GM12878 (cell line): ENCODE measurements around the gene MSRB1. TPM values are rescaled to one million over a fixed set of nuclear protein-coding genes. Genes with fewer than 3 reads are reported as not detected.

Experiments used
- ATAC-seq: fragments of 200-7000 bp; cut with Tn5 transposase; 3 replicates; pipeline ENCODE4 v1.9.1; 2020; ENCODE audit warnings: mild to moderate bottlenecking, moderate library complexity
- BruUV-seq: library from RNA; stranded (reverse); fragments of 400-500 nt; replicated peaks from 2 replicates; lab custom pipeline; 2021; lab: Mats Ljungman, UMichigan
- CTCF ChIA-PET: fragments of 300-600 bp; sonication (Branson Sonifier 250); formaldehyde crosslinking; extraction: SDS; loops from one replicate; lab custom pipeline; 2021; ENCODE audit warnings: inconsistent platforms; lab: Yijun Ruan, JAX
- POLR2A ChIA-PET: fragments of 350-600 bp; formaldehyde crosslinking; extraction: SDS; loops from one replicate; lab custom pipeline; 2021; ENCODE audit warnings: inconsistent platforms; lab: Charles Lee
- RAD21 ChIA-PET: fragments of 300-600 bp; sonication (Branson Sonifier 250); formaldehyde crosslinking; loops from one replicate; lab custom pipeline; 2023; ENCODE audit warnings: antibody characterized with exemption; ENCODE audit not compliant: unreplicated experiment; lab: Charles Lee
- SMC1A ChIA-PET: fragments of 300-600 bp; sonication (Branson Sonifier 250); formaldehyde crosslinking; loops from one replicate; lab custom pipeline; 2023; ENCODE audit not compliant: unreplicated experiment, uncharacterized antibody; lab: Charles Lee
- DNase-seq: peaks from one replicate; pipeline ENCODE4 v3.0.0-alpha.2; 2011; ENCODE audit warnings: low read depth, low spot score
- FAIRE-seq: peaks from 3 replicates; lab custom pipeline; 2011; peaks lifted over from hg19 to GRCh38; lab: Jason Lieb, UNC
- H2AFZ ChIP-seq: 2 replicates; pipeline ENCODE4 v1.6.0; 2011; ENCODE audit warnings: low read depth, low read length, control low read depth; ENCODE audit not compliant: control insufficient read depth
- H3K27ac ChIP-seq: 2 replicates; pipeline ENCODE4 v1.5.1; 2011; ENCODE audit warnings: control low read depth; ENCODE audit not compliant: control insufficient read depth, insufficient read depth
- H3K27me3 ChIP-seq, 2 experiments: replicated peaks in 1 of 2; 2 replicates each; pipeline versions ENCODE4 v1.6.0 to v1.6.1; 2011; ENCODE audit warnings: low read length in 1 of 2; ENCODE audit not compliant: control insufficient read depth in 2 of 2, insufficient read depth in 2 of 2
- H3K36me3 ChIP-seq, 2 experiments: 2 replicates each; pipeline ENCODE4 v1.5.1; 2011; ENCODE audit warnings: low read length in 1 of 2; ENCODE audit not compliant: control insufficient read depth in 2 of 2, insufficient read depth in 2 of 2
- H3K4me1 ChIP-seq: 2 replicates; pipeline ENCODE4 v1.6.1; 2011; ENCODE audit warnings: mild to moderate bottlenecking, low read length, moderate library complexity, mixed read lengths; ENCODE audit not compliant: control insufficient read depth, insufficient read depth
- H3K4me2 ChIP-seq: 2 replicates; pipeline ENCODE4 v1.6.0; 2011; ENCODE audit warnings: control low read depth; ENCODE audit not compliant: control insufficient read depth, insufficient read depth
- H3K4me3 ChIP-seq: fragments of 200-600 bp; sonication (generic); 2 replicates; pipeline ENCODE4 v1.5.1; 2016
- H3K79me2 ChIP-seq: 2 replicates; pipeline ENCODE4 v1.6.0; 2011; ENCODE audit warnings: low read length; ENCODE audit not compliant: control insufficient read depth, insufficient read depth
- H3K9ac ChIP-seq: 2 replicates; pipeline ENCODE4 v1.8.0; 2011; ENCODE audit warnings: low read length, control low read depth, mixed read lengths; ENCODE audit not compliant: control insufficient read depth, insufficient read depth
- H3K9me3 ChIP-seq: replicated peaks from 3 replicates; pipeline ENCODE4 v1.5.1; 2011; ENCODE audit warnings: mild to moderate bottlenecking, low read length; ENCODE audit not compliant: control insufficient read depth, insufficient read depth
- H4K20me1 ChIP-seq: 2 replicates; pipeline ENCODE4 v1.6.0; 2011; ENCODE audit not compliant: control insufficient read depth, insufficient read depth
- GATAD2B ChIP-seq: fragments of 450-650 bp; conservative IDR thresholded peaks from 2 replicates; pipeline ENCODE4 v1.6.1; 2017; ENCODE audit warnings: low read depth, mild to moderate bottlenecking, moderate library complexity
- NFYB ChIP-seq: IDR thresholded peaks from 2 replicates; pipeline ENCODE4 v1.6.1; 2011; ENCODE audit warnings: low read depth, mild to moderate bottlenecking, low read length, improper control_type of control experiment, moderate library complexity; ENCODE audit not compliant: insufficient read depth
- PML ChIP-seq: IDR thresholded peaks from 2 replicates; pipeline ENCODE4 v1.6.1; 2012; ENCODE audit warnings: low read length, inconsistent platforms
- POLR2A ChIP-seq: IDR thresholded peaks from 2 replicates; pipeline ENCODE4 v1.6.1; 2011; ENCODE audit warnings: low read depth, mild to moderate bottlenecking, low read length
- SIN3A ChIP-seq: IDR thresholded peaks from 2 replicates; pipeline ENCODE4 v1.6.1; 2012; ENCODE audit warnings: low read depth, low read length, improper control_type of control experiment
- SMARCA5 ChIP-seq: fragments of 450-650 bp; IDR thresholded peaks from 2 replicates; pipeline ENCODE4 v1.6.1; 2017; ENCODE audit warnings: mild to moderate bottlenecking
- SP1 ChIP-seq: IDR thresholded peaks from one replicate; pipeline ENCODE4 v1.6.1; 2011; ENCODE audit warnings: low read depth, low read length
- SREBF2 ChIP-seq: IDR thresholded peaks from 2 replicates; pipeline ENCODE4 v1.6.1; 2012; ENCODE audit warnings: mild to moderate bottlenecking, low read length
- SRF ChIP-seq, 2 experiments: IDR thresholded peaks; 2 replicates each; pipeline ENCODE4 v1.6.1; 2011; ENCODE audit warnings: low read depth in 2 of 2, low read length in 2 of 2, mild to moderate bottlenecking in 1 of 2, moderate library complexity in 1 of 2
- ZNF274 ChIP-seq: IDR thresholded peaks from one replicate; pipeline ENCODE4 v1.8.0; 2011; ENCODE audit not compliant: insufficient read length, insufficient read depth
- WGBS: methylation state at CpG from one replicate; pipeline ENCODE4 v1.1.6; 2016; ENCODE audit warnings: low lambda C conversion rate; ENCODE audit not compliant: insufficient replicate concordance, insufficient coverage; ENCODE audit errors: missing lambda C conversion rate; 5-methylcytosine and 5-hydroxymethylcytosine counted together
- in situ Hi-C: fragments of 300-500 bp; cut with MboI; formaldehyde crosslinking; loops from 9 replicates; pipeline ENCODE4 v1.14.3; 2018; ENCODE audit warnings: mixed read lengths
- intact Hi-C: fragments of 100-400 bp; cut with micrococcal nuclease; formaldehyde crosslinking; loops from one replicate; pipeline ENCODE4 v1.14.2; 2022; ENCODE audit not compliant: unreplicated experiment
- polyA plus RNA-seq, 11 experiments: library from polyadenylated mRNA; depleted of rRNA in 4 of 11; unstranded in 6 of 11; stranded (reverse) in 5 of 11; fragments of >200 nt; fragmentation: Nextera tagmentation in 4 of 11; fragmentation: Illumina TruSeq in 1 of 11; extraction: Ambion mirVana in 4 of 11; extraction: Trizol in 1 of 11; gene quantifications; 1 replicate in 1 of 11; 2 replicates in 10 of 11; pipeline versions ENCODE4 v1.2.1 to v1.2.3, GENCODE V29; 2011 to 2016; ENCODE audit warnings: inconsistent platforms in 2 of 11, missing spikeins in 2 of 11, low read depth in 1 of 11
- total RNA-seq, 4 experiments: library from RNA; depleted of rRNA in 3 of 4; stranded (reverse); fragments of >200 nt in 3 of 4; fragmentation: Illumina TruSeq in 1 of 4; extraction: Trizol in 1 of 4; gene quantifications; 2 replicates each; pipeline versions ENCODE4 v1.2.1 to v1.2.3, GENCODE V29; 2013 to 2021
- TF ChIP-seq, protein P1 (sequence below): fragments of 450-650 bp; IDR thresholded peaks from 2 replicates; pipeline ENCODE4 v1.6.1; 2017; ENCODE audit warnings: mild to moderate bottlenecking, moderate library complexity
- TF ChIP-seq, protein P2 (sequence below): IDR thresholded peaks from 2 replicates; pipeline ENCODE4 v1.6.1; 2012; ENCODE audit warnings: low read depth, low read length, improper control_type of control experiment

MSRB1 gene
- total and polyA plus RNA-seq, 10 of the 15 experiments (the other 5 are each of a cell fraction or from before 2014, with no cell fraction given) = 5.1 to 48.6 (median 25.7) TPM

DNA sequence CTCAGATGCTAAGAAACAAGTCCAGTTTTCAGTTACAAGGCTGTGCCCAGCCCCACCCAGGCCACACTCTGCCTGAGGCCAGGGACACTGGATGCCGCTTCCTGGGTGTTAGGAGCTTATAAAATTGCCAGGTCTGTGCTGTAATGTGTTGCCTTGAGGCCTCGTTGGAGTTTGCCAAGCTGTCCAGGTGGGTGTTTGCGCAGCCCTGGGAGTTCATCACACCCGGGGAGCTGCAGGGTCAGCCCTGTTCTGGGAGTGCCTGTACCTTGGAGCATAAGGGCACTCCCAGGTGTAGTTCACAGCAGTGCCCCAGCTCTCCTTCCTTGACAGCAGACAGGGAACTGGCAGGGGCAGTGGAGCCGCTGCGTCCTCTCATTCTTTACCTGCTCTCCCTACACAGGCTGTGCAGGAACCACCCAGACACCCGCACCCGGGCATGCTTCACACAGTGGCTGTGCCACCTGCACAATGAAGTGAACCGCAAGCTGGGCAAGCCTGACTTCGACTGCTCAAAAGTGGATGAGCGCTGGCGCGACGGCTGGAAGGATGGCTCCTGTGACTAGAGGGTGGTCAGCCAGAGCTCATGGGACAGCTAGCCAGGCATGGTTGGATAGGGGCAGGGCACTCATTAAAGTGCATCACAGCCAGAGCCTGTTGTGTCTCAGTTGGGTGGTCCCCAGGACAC, 42.6 kb upstream of the MSRB1 start:
- H3K27me3 ChIP-seq = 0 out of 4 replicates have a peak, but pooled peaks cover 0 to 3% of the 10 kb centered on the region in 2 experiments
- TF ChIP-seq SRF (IDR thresholded peaks at IDR 0.05; ENCODE audit: low read depth in 2 of 2, low read length in 2 of 2) (no peak), PML (no peak), SIN3A (no peak), POLR2A (no peak; the same call in 1 of the 2 replicates), GATAD2B (no peak), ZNF274 (no peak), SREBF2 (no peak), SP1 (no peak), SMARCA5 (no peak), NFYB (no peak)
- TF ChIP-seq, protein P1, sequence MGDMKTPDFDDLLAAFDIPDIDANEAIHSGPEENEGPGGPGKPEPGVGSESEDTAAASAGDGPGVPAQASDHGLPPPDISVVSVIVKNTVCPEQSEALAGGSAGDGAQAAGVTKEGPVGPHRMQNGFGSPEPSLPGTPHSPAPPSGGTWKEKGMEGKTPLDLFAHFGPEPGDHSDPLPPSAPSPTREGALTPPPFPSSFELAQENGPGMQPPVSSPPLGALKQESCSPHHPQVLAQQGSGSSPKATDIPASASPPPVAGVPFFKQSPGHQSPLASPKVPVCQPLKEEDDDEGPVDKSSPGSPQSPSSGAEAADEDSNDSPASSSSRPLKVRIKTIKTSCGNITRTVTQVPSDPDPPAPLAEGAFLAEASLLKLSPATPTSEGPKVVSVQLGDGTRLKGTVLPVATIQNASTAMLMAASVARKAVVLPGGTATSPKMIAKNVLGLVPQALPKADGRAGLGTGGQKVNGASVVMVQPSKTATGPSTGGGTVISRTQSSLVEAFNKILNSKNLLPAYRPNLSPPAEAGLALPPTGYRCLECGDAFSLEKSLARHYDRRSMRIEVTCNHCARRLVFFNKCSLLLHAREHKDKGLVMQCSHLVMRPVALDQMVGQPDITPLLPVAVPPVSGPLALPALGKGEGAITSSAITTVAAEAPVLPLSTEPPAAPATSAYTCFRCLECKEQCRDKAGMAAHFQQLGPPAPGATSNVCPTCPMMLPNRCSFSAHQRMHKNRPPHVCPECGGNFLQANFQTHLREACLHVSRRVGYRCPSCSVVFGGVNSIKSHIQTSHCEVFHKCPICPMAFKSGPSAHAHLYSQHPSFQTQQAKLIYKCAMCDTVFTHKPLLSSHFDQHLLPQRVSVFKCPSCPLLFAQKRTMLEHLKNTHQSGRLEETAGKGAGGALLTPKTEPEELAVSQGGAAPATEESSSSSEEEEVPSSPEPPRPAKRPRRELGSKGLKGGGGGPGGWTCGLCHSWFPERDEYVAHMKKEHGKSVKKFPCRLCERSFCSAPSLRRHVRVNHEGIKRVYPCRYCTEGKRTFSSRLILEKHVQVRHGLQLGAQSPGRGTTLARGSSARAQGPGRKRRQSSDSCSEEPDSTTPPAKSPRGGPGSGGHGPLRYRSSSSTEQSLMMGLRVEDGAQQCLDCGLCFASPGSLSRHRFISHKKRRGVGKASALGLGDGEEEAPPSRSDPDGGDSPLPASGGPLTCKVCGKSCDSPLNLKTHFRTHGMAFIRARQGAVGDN = no peak
- TF ChIP-seq, protein P2, sequence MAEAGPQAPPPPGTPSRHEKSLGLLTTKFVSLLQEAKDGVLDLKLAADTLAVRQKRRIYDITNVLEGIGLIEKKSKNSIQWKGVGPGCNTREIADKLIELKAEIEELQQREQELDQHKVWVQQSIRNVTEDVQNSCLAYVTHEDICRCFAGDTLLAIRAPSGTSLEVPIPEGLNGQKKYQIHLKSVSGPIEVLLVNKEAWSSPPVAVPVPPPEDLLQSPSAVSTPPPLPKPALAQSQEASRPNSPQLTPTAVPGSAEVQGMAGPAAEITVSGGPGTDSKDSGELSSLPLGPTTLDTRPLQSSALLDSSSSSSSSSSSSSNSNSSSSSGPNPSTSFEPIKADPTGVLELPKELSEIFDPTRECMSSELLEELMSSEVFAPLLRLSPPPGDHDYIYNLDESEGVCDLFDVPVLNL = no peak
- TF ChIP-seq, all 136 proteins: peak for 0
- DNase-seq (no peak), ATAC-seq (no peak), FAIRE-seq (no peak)
- no TSS peak for BruUV-seq
- WGBS = 90% methylated on average over 14 of the region's 14 CpGs
- no peaks in the 10 kb centered on the region for H4K20me1 ChIP-seq
- SMC1A ChIA-PET = no interaction called here
- in situ Hi-C loops = no loop called here
- H3K36me3 ChIP-seq = peaks cover 5 to 6% of the 10 kb centered on the region in 2 experiments; a peak in 3 of 4 replicates
- H3K9me3 ChIP-seq = no peaks in the 10 kb centered on the region
- H3K4me3 ChIP-seq = peak overlapping the region; percentile 87
- RAD21 ChIA-PET = no interaction called here
- POLR2A ChIA-PET = interaction anchor here (0.5 to 4.7 kb wide), 3 partner anchors 14 to 124 kb away, joined by 7 to 21 read pairs (median 8); partner anchors contain the start of genes RPS2 and TBL3
- H2AFZ ChIP-seq = no peak overlapping the region
- peak overlapping the region; percentile 95 for H3K4me2 ChIP-seq
- CTCF ChIA-PET = interaction anchor here (0.6 to 1.6 kb wide), 2 partner anchors 16 to 18 kb away, joined by 3 to 6 read pairs; no protein-coding TSS in a partner anchor
- H3K79me2 ChIP-seq = no peaks in the 10 kb centered on the region; the same call in none of the 2 replicates
- H3K9ac ChIP-seq = peak overlapping the region; percentile 80
- no peak overlapping the region for H3K27ac ChIP-seq
- H3K4me1 ChIP-seq = peaks cover 30% of the 10 kb centered on the region
- intact Hi-C loops = no loop called here
